Measurements from ENCODE around the gene ITGA1. TPM values are rescaled to one million over a fixed set of nuclear protein-coding genes. Genes with fewer than 3 reads are reported as not detected.

The ITGA1 gene
- total and polyA plus RNA-seq, 2 of the 13 experiments (the other 11 are each of a cell fraction or from before 2014, with no cell fraction given): 23.1 to 28.6 TPM

GRCh38 chr5:52989781-52990527 is 202.2 kb downstream of the ITGA1 start (continued):
- TF ChIP-seq ZNF646 (CRISPR knock-in tag; IDR thresholded peaks at IDR 0.05) (peak; percentile 31; the same call in 1 of the 2 replicates), LBX2 (CRISPR knock-in tag; IDR thresholded peaks at IDR 0.05; ENCODE audit: borderline replicate concordance) (0 out of 2 replicates have a peak, but pooled peaks have one; percentile 17), KDM5A (IDR thresholded peaks at IDR 0.05; ENCODE audit: borderline replicate concordance, low read length) (peak; percentile 90), ARID2 (CRISPR knock-in tag; IDR thresholded peaks at IDR 0.05; ENCODE audit: borderline replicate concordance) (0 out of 2 replicates have a peak, but pooled peaks have one; percentile 75), SMARCC2 (IDR thresholded peaks at IDR 0.05) (no peak), ZNF761 (CRISPR knock-in tag; conservative IDR thresholded peaks at IDR 0.05) (0 out of 2 replicates have a peak, but pooled peaks have one; percentile 7), E2F2 (CRISPR knock-in tag; IDR thresholded peaks at IDR 0.05; ENCODE audit: borderline replicate concordance) (no peak), ZNF644 (CRISPR knock-in tag; IDR thresholded peaks at IDR 0.05; ENCODE audit: low read depth) (no peak), ZNF740 (CRISPR knock-in tag; IDR thresholded peaks at IDR 0.05) (no peak), NCOR1 (IDR thresholded peaks at IDR 0.05; ENCODE audit: borderline replicate concordance, low read length) (no peak), ASH2L (IDR thresholded peaks at IDR 0.05; ENCODE audit: insufficient read length, low read depth, low read length) (peak; percentile 33), ZBTB43 (CRISPR knock-in tag; conservative IDR thresholded peaks at IDR 0.05) (no peak), ZNF704 (CRISPR knock-in tag; IDR thresholded peaks at IDR 0.05; ENCODE audit: borderline replicate concordance) (0 out of 2 replicates have a peak, but pooled peaks have one; percentile 29), U2AF2 (IDR thresholded peaks at IDR 0.05; ENCODE audit: low read depth, low read length) (no peak), ZNF329 (CRISPR knock-in tag; IDR thresholded peaks at IDR 0.05; ENCODE audit: low read depth) (peak; percentile 99), HNRNPL (IDR thresholded peaks at IDR 0.05; ENCODE audit: low read depth, low read length) (peak; percentile 84; the same call in 1 of the 2 replicates)

Measured in HepG2 (cell line).